Caco-2 (cell line): ENCODE data around the gene EPB41L4B. TPM values are rescaled to one million over a fixed set of nuclear protein-coding genes. Genes with fewer than 3 reads are reported as not detected.

Experiments used
- BruUV-seq: library from RNA; stranded (reverse); fragments of 400-500 nt; replicated peaks from 2 replicates; lab custom pipeline; 2021; lab: Mats Ljungman, UMichigan
- CTCF ChIA-PET: fragments of 300-600 bp; sonication (Branson Sonifier 250); formaldehyde crosslinking; loops from one replicate; lab custom pipeline; 2022; ENCODE audit warnings: antibody characterized with exemption; lab: Charles Lee
- POLR2A ChIA-PET: fragments of 300-600 bp; sonication (Branson Sonifier 250); formaldehyde crosslinking; loops from one replicate; lab custom pipeline; 2022; ENCODE audit warnings: antibody characterized with exemption; lab: Charles Lee
- DNase-seq, 2 experiments: peaks; one replicate each; pipeline versions ENCODE4 v3.0.0 to v3.0.0-alpha.2; 2020 to 2022
- H3K27me3 ChIP-seq: replicated peaks from 2 replicates; pipeline ENCODE4 v1.6.0; 2011; ENCODE audit warnings: low read length; ENCODE audit not compliant: control insufficient read depth, insufficient read depth
- H3K36me3 ChIP-seq: 2 replicates; pipeline ENCODE4 v1.5.1; 2011; ENCODE audit warnings: low read length; ENCODE audit not compliant: control insufficient read depth, insufficient read depth
- H3K4me1 ChIP-seq: fragments of 250-450 bp; sonication (Bioruptor Pico); 2 replicates; pipeline ENCODE4 v1.5.1; 2020; ENCODE audit warnings: mild to moderate bottlenecking
- H3K4me3 ChIP-seq: 2 replicates; pipeline ENCODE4 v1.5.1; 2011; ENCODE audit warnings: low read depth, mild to moderate bottlenecking, control low read depth, low read length
- H3K9me3 ChIP-seq: fragments of 250-450 bp; sonication (Bioruptor Pico); 2 replicates; pipeline ENCODE4 v1.5.1; 2020; ENCODE audit warnings: mild to moderate bottlenecking, moderate library complexity
- H3K27ac Mint-ChIP-seq: one replicate; pipeline ENCODE4 v1.8.0; 2022; ENCODE audit warnings: mixed read lengths; ENCODE audit not compliant: unreplicated experiment
- H3K27me3 Mint-ChIP-seq: one replicate; pipeline ENCODE4 v1.8.0; 2022; ENCODE audit warnings: mixed read lengths; ENCODE audit not compliant: insufficient read depth, unreplicated experiment
- H3K36me3 Mint-ChIP-seq: one replicate; pipeline ENCODE4 v1.8.0; 2022; ENCODE audit warnings: mild to moderate bottlenecking, mixed read lengths; ENCODE audit not compliant: insufficient read depth, unreplicated experiment
- H3K4me1 Mint-ChIP-seq: one replicate; pipeline ENCODE4 v1.8.0; 2022; ENCODE audit warnings: low read depth, mixed read lengths; ENCODE audit not compliant: unreplicated experiment
- H3K4me3 Mint-ChIP-seq: one replicate; pipeline ENCODE4 v1.8.0; 2022; ENCODE audit warnings: mild to moderate bottlenecking, moderate library complexity, mixed read lengths; ENCODE audit not compliant: unreplicated experiment
- H3K9me3 Mint-ChIP-seq: one replicate; pipeline ENCODE4 v1.8.0; 2022; ENCODE audit warnings: mixed read lengths; ENCODE audit not compliant: unreplicated experiment
- CTCF ChIP-seq, 2 experiments: fragments of 200-600 bp in 1 of 2; IDR thresholded peaks; 1 replicate in 1 of 2; 2 replicates in 1 of 2; pipeline versions ENCODE4 v1.5.1 to v1.8.0; 2011 to 2022; ENCODE audit warnings: antibody characterized with exemption in 1 of 2, control low read depth in 1 of 2, inconsistent platforms in 1 of 2, low read depth in 1 of 2, low read length in 1 of 2, mild to moderate bottlenecking in 1 of 2, moderate library complexity in 1 of 2; ENCODE audit not compliant: insufficient read depth in 1 of 2, severe bottlenecking in 1 of 2, unreplicated experiment in 1 of 2
- intact Hi-C: fragments of 100-400 bp; cut with micrococcal nuclease; formaldehyde crosslinking; loops from one replicate; pipeline ENCODE4 v1.10.0; 2022; ENCODE audit not compliant: unreplicated experiment
- total RNA-seq: library from RNA; stranded (reverse); gene quantifications from 2 replicates; pipeline ENCODE4 v1.2.3, GENCODE V29; 2022

Gene EPB41L4B
- total RNA-seq, 1 experiment from 2014 or later, result 16.3 TPM

DNA sequence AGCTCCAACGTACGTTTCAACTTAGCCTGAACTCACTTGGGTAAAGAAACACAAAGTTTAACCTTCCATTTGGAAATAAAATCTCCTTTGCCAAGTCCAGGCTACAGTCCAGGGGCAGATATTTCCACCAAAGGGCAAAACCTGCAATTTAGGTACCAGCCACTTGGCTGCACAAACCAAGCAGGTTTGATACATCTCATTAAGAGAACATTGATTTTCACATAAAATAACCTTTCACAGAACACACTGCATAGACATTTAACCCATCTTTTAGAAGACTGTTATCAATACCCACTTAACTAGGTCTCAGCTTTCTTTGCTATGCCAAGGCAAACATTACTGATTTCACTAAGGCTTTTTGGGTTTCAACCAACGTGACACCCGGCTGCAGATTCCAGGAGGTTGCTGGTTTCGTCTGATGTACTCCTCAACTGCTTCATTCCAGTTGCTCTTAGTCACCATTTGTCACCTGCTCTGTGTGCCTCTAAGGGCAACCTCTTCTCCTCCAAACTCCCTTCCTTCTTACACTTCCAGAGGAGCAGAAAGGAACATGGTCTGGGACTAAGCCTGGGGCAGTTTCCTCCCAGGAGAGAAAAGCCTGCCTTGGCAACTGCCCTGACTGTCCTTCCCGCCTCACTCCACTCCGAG, 67.1 kb downstream of the EPB41L4B start:
- H3K36me3 Mint-ChIP-seq, result no peaks in the 10 kb centered on the region
- H3K4me1 ChIP-seq, result peaks cover 13% of the 10 kb centered on the region; the same call in 1 of the 2 replicates
- H3K4me3 Mint-ChIP-seq, result no peak overlapping the region
- H3K9me3 Mint-ChIP-seq, result no peaks in the 10 kb centered on the region
- no peaks in the 10 kb centered on the region for H3K27me3 Mint-ChIP-seq
- DNase-seq, result no peak
- H3K4me3 ChIP-seq, result no peak overlapping the region
- no peaks in the 10 kb centered on the region; the same call in 1 of the 2 replicates for H3K36me3 ChIP-seq
- peaks cover 20% of the 10 kb centered on the region for H3K4me1 Mint-ChIP-seq
- no peaks in the 10 kb centered on the region for H3K9me3 ChIP-seq
- ChIA-PET POLR2A (no interaction called here), CTCF (interaction anchor here (0.6 kb wide), 1 partner anchor 102 kb away, joined by 5 read pairs; no protein-coding TSS in a partner anchor)
- no TSS peak for BruUV-seq
- H3K27ac Mint-ChIP-seq, result no peak overlapping the region
- intact Hi-C loops, result no loop called here
- peak in 1 of 2 experiments; percentile 9 for TF ChIP-seq CTCF (IDR thresholded peaks at IDR 0.05; ENCODE audit: insufficient read depth in 1 of 2, low read depth in 1 of 2, low read length in 1 of 2, severe bottlenecking in 1 of 2, unreplicated experiment in 1 of 2)
- H3K27me3 ChIP-seq, result no peaks in the 10 kb centered on the region

GRCh38 chr9:109253241-109253636, 67.6 kb downstream of the EPB41L4B start:
- Mint-ChIP-seq H3K27me3 (no peaks in the 10 kb centered on the region), H3K27ac (no peak overlapping the region), H3K4me3 (no peak overlapping the region), H3K36me3 (no peaks in the 10 kb centered on the region), H3K4me1 (peaks cover 20% of the 10 kb centered on the region), H3K9me3 (no peaks in the 10 kb centered on the region)
- no peaks in the 10 kb centered on the region for H3K27me3 ChIP-seq
- TF ChIP-seq CTCF (IDR thresholded peaks at IDR 0.05; ENCODE audit: insufficient read depth in 1 of 2, low read depth in 1 of 2, low read length in 1 of 2, severe bottlenecking in 1 of 2, unreplicated experiment in 1 of 2), result no peak
- BruUV-seq, result no TSS peak
- no peaks in the 10 kb centered on the region for H3K9me3 ChIP-seq
- DNase-seq, result no peak
- H3K4me1 ChIP-seq, result peaks cover 13% of the 10 kb centered on the region; the same call in 1 of the 2 replicates
- H3K36me3 ChIP-seq, result no peaks in the 10 kb centered on the region; the same call in 1 of the 2 replicates
- no peak overlapping the region for H3K4me3 ChIP-seq
- POLR2A ChIA-PET, result no interaction called here
- CTCF ChIA-PET, result no interaction called here
- intact Hi-C loops, result no loop called here

- peaks cover 20% of the 10 kb centered on the region for H3K4me1 Mint-ChIP-seq
- H3K36me3 ChIP-seq, result no peaks in the 10 kb centered on the region; the same call in 1 of the 2 replicates
- intact Hi-C loops, result no loop called here
- no peak overlapping the region for H3K4me3 ChIP-seq
- no peaks in the 10 kb centered on the region for H3K27me3 ChIP-seq
- H3K36me3 Mint-ChIP-seq, result no peaks in the 10 kb centered on the region
- no peaks in the 10 kb centered on the region for H3K27me3 Mint-ChIP-seq
- POLR2A ChIA-PET, result no interaction called here
- no TSS peak for BruUV-seq
- no peak for DNase-seq
- no peak overlapping the region for H3K27ac Mint-ChIP-seq
- CTCF ChIA-PET, result no interaction called here
- TF ChIP-seq CTCF (IDR thresholded peaks at IDR 0.05; ENCODE audit: insufficient read depth in 1 of 2, low read depth in 1 of 2, low read length in 1 of 2, severe bottlenecking in 1 of 2, unreplicated experiment in 1 of 2), result no peak
- H3K4me3 Mint-ChIP-seq, result no peak overlapping the region
- peaks cover 13% of the 10 kb centered on the region; the same call in 1 of the 2 replicates for H3K4me1 ChIP-seq
- no peaks in the 10 kb centered on the region for H3K9me3 Mint-ChIP-seq
- no peaks in the 10 kb centered on the region for H3K9me3 ChIP-seq
These were observed 68.6 kb downstream of the EPB41L4B start for GRCh38 chr9:109252291-109252690.
